HUES48 (cell line): ENCODE data around the gene TRIP11.

Experiments used
- H3K27ac ChIP-seq: one replicate; pipeline ENCODE4 v1.7.0; 2013; ENCODE audit warnings: low read depth, low read length, inconsistent platforms
- H3K27me3 ChIP-seq: 2 replicates; pipeline ENCODE4 v1.6.1; 2013; ENCODE audit warnings: mild to moderate bottlenecking, low read length; ENCODE audit not compliant: control insufficient read depth, insufficient read depth
- H3K36me3 ChIP-seq: 2 replicates; pipeline ENCODE4 v1.6.1; 2013; ENCODE audit warnings: low read length; ENCODE audit not compliant: control insufficient read depth, insufficient read depth
- H3K4me1 ChIP-seq: 2 replicates; pipeline ENCODE4 v1.6.1; 2013; ENCODE audit warnings: mild to moderate bottlenecking, low read length; ENCODE audit not compliant: control insufficient read depth, insufficient read depth
- H3K4me3 ChIP-seq: 2 replicates; pipeline ENCODE4 v1.5.1; 2013; ENCODE audit warnings: mild to moderate bottlenecking, low read depth, low read length
- H3K9ac ChIP-seq: 2 replicates; pipeline ENCODE4 v1.6.1; 2013; ENCODE audit warnings: mild to moderate bottlenecking, low read depth, low read length, moderate library complexity
- H3K9me3 ChIP-seq: 2 replicates; pipeline ENCODE4 v1.6.1; 2013; ENCODE audit warnings: low read length; ENCODE audit not compliant: control insufficient read depth, insufficient read depth

Gene TRIP11

GRCh38 chr14:92010644-92011043 lies 29.2 kb downstream of the TRIP11 start:
- no peak overlapping the region for H3K27ac ChIP-seq
- no peak overlapping the region for H3K4me3 ChIP-seq
- H3K9me3 ChIP-seq: no peaks in the 10 kb centered on the region
- no peak overlapping the region for H3K9ac ChIP-seq
- no peaks in the 10 kb centered on the region for H3K27me3 ChIP-seq
- H3K36me3 ChIP-seq: peaks cover 57% of the 10 kb centered on the region
- no peaks in the 10 kb centered on the region for H3K4me1 ChIP-seq

GRCh38 chr14:92009604-92010003 lies 30.3 kb downstream of the TRIP11 start:
- no peak overlapping the region for H3K27ac ChIP-seq
- H3K9ac ChIP-seq: no peak overlapping the region
- peaks cover 59% of the 10 kb centered on the region for H3K36me3 ChIP-seq
- H3K4me1 ChIP-seq: no peaks in the 10 kb centered on the region
- no peaks in the 10 kb centered on the region for H3K9me3 ChIP-seq
- no peak overlapping the region for H3K4me3 ChIP-seq
- H3K27me3 ChIP-seq: no peaks in the 10 kb centered on the region

DNA sequence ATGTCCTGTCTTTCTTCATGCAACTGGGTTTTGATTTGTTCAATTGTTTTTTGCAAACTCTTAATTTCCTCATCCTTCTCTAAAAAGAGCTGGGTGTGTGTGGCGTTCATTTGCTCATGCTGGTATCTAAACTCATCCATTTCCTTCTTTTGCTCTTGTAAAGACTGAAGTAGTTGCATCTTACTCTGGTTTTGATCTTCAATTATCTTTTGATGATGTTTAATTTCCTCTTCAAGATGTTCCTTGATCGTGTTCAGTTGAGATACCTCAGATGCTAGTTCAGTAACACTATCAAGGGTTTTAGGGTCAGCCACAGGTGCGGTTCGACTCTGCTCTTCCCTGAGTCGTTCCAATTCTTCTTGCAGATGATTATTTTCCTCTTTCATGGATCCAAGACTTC lies 34.8 kb downstream of the TRIP11 start:
- H3K9ac ChIP-seq: no peak overlapping the region
- H3K4me3 ChIP-seq: no peak overlapping the region
- no peaks in the 10 kb centered on the region for H3K9me3 ChIP-seq
- H3K36me3 ChIP-seq: peaks cover 46% of the 10 kb centered on the region
- H3K27me3 ChIP-seq: no peaks in the 10 kb centered on the region
- no peak overlapping the region for H3K27ac ChIP-seq
- no peaks in the 10 kb centered on the region for H3K4me1 ChIP-seq

DNA sequence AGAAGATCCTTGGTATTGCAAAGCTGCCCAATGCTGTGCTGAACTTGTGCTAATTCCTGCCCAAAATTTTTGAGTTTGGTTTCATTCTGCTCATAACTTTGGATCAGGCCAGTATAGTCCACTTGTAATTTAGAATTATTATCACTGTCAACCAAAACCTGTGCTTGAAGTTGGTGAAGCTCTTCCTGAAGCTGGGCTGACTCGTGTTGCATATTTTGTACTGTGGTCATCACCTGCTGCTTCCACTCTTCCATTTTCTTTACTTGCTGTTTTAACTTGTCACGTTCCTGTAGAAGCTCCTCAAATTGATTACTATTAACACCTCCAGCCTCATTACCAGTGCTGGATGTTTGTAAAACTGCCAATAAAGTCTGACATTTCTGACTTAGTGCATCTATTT lies 35.8 kb downstream of the TRIP11 start:
- Histone ChIP-seq H3K4me1 (no peaks in the 10 kb centered on the region), H3K9me3 (no peaks in the 10 kb centered on the region), H3K9ac (no peak overlapping the region), H3K4me3 (no peak overlapping the region), H3K36me3 (peaks cover 45% of the 10 kb centered on the region), H3K27me3 (no peaks in the 10 kb centered on the region), H3K27ac (no peak overlapping the region)

- no peak overlapping the region for H3K4me3 ChIP-seq
These were observed 40.9 kb downstream of the TRIP11 start for GRCh38 chr14:91998667-91999570.

GRCh38 chr14:91997492-91997891 lies 42.4 kb downstream of the TRIP11 start:
- H3K27ac ChIP-seq: no peak overlapping the region
- no peaks in the 10 kb centered on the region for H3K9me3 ChIP-seq
- H3K27me3 ChIP-seq: no peaks in the 10 kb centered on the region
- H3K36me3 ChIP-seq: peaks cover 39% of the 10 kb centered on the region
- H3K4me3 ChIP-seq: no peak overlapping the region
- H3K9ac ChIP-seq: no peak overlapping the region
- H3K4me1 ChIP-seq: no peaks in the 10 kb centered on the region

More at GRCh38 chr14:91998667-91999570, 40.9 kb downstream of the TRIP11 start:
- peaks cover 37% of the 10 kb centered on the region for H3K36me3 ChIP-seq
- no peak overlapping the region for H3K9ac ChIP-seq
- no peaks in the 10 kb centered on the region for H3K27me3 ChIP-seq
- no peaks in the 10 kb centered on the region for H3K4me1 ChIP-seq
- no peaks in the 10 kb centered on the region for H3K9me3 ChIP-seq
- no peak overlapping the region for H3K27ac ChIP-seq

DNA sequence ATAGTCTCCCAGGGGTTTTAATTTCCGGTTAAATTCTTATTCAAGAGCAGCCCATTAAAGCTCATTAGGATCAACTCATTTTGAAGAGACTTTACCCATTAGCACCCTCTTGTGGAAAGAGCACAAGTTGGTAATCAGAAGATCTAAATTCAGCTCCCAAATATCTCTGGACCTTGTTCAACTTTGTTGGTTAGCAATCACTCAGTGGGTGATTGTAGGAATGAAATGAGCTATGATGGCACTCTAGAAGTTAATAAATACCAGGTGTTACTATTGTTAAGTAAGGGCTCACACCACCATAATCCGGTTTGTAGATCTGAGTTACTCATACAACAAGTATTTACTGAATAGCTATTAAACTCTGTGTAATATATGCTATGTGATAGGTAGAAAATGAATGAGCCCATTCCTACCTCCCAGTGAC lies 42.9 kb downstream of the TRIP11 start:
- no peak overlapping the region for H3K9ac ChIP-seq
- H3K36me3 ChIP-seq: peaks cover 44% of the 10 kb centered on the region
- H3K4me1 ChIP-seq: no peaks in the 10 kb centered on the region
- H3K4me3 ChIP-seq: no peak overlapping the region
- H3K27ac ChIP-seq: no peak overlapping the region
- H3K9me3 ChIP-seq: no peaks in the 10 kb centered on the region
- H3K27me3 ChIP-seq: no peaks in the 10 kb centered on the region

DNA sequence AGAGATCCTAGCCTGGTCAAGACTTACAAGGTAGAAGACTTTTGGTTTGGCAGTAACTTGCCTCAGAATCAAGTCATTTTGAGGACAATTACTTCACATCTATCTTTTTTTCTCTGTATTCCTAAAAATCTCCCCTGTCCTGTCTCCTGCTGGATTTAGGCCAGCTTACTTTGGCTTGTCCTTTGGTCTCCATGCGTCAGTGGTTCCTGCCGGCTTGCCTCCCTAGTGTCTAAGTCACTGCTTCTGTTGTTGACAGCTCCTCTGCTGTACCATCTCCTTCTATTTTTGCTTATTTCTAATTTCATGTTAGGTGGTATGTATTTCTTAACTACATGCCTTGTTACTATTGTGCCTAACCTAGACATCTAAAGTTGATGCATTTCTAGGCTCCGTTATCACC lies 52.7 kb downstream of the TRIP11 start:
- H3K4me3 ChIP-seq: no peak overlapping the region
- no peak overlapping the region for H3K27ac ChIP-seq
- H3K4me1 ChIP-seq: no peaks in the 10 kb centered on the region
- H3K36me3 ChIP-seq: peaks cover 54% of the 10 kb centered on the region
- no peaks in the 10 kb centered on the region for H3K9me3 ChIP-seq
- no peaks in the 10 kb centered on the region for H3K27me3 ChIP-seq
- no peak overlapping the region for H3K9ac ChIP-seq

- no peak overlapping the region for H3K9ac ChIP-seq
- peaks cover 40% of the 10 kb centered on the region for H3K36me3 ChIP-seq
- H3K27me3 ChIP-seq: no peaks in the 10 kb centered on the region
- H3K9me3 ChIP-seq: no peaks in the 10 kb centered on the region
- H3K4me1 ChIP-seq: no peaks in the 10 kb centered on the region
- no peak overlapping the region for H3K27ac ChIP-seq
- no peak overlapping the region for H3K4me3 ChIP-seq
These were observed 54.2 kb downstream of the TRIP11 start for GRCh38 chr14:91985521-91986255.

DNA sequence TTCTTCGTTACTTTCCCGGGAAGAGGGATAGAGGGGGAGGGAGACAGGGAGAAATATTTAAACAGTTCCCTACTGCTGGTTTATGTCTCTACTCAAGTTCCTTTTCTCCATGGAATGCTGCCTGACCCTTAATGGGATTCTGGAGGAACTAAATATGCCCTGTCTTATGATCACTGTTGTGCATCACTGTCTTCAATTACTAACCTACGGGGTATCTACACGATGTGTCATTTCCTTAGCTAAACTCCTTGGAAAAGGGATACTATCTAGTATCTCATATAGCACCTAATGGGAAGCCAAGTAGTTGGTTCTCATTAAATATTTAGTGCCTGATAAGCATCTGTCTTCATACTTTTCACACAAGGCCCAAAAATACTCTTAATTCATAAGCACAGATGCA lies 54.9 kb downstream of the TRIP11 start:
- Histone ChIP-seq H3K27me3 (no peaks in the 10 kb centered on the region), H3K36me3 (peaks cover 39% of the 10 kb centered on the region), H3K4me3 (no peak overlapping the region), H3K9ac (no peak overlapping the region), H3K9me3 (no peaks in the 10 kb centered on the region), H3K27ac (no peak overlapping the region), H3K4me1 (no peaks in the 10 kb centered on the region)

GRCh38 chr14:91983588-91983987 lies 56.3 kb downstream of the TRIP11 start:
- H3K4me3 ChIP-seq: no peak overlapping the region
- H3K36me3 ChIP-seq: peaks cover 34% of the 10 kb centered on the region
- H3K4me1 ChIP-seq: no peaks in the 10 kb centered on the region
- H3K27me3 ChIP-seq: no peaks in the 10 kb centered on the region
- no peaks in the 10 kb centered on the region for H3K9me3 ChIP-seq
- no peak overlapping the region for H3K27ac ChIP-seq
- H3K9ac ChIP-seq: no peak overlapping the region
